ENCODE measurements around the gene SOWAHA.
"Not testable (repeated sequence)": the region's sequence is repeated elsewhere in the genome, so short reads cannot be mapped to it uniquely, and the experiment has no call there.

Gene SOWAHA

GRCh38 chr5:132828846-132829494 is 15.9 kb downstream of the SOWAHA start:
- no peak for DNase-seq

- peak; percentile 60 for DNase-seq
Observed at GRCh38 chr5:132829742-132830435, 16.8 kb downstream of the SOWAHA start.

- peak; percentile 38 for DNase-seq
Observed at GRCh38 chr5:132830436-132831094, 17.5 kb downstream of the SOWAHA start, which contains the start of gene SHROOM1. TSS of gene SHROOM1 (minus strand) at chr5:132830647. CDS start at chr5:132826140, 4,507 bp downstream.

GRCh38 chr5:132831095-132831860 is 18.2 kb downstream of the SOWAHA start:
- DNase-seq: no peak

- no peak for DNase-seq
Observed at GRCh38 chr5:132832612-132833011, 19.5 kb downstream of the SOWAHA start.

- no peak for DNase-seq
Observed at GRCh38 chr5:132834057-132834456, 21.0 kb downstream of the SOWAHA start.

GRCh38 chr5:132836852-132837251 is 23.8 kb downstream of the SOWAHA start:
- no peak for DNase-seq

GRCh38 chr5:132837868-132838267 is 24.8 kb downstream of the SOWAHA start:
- no peak for DNase-seq

- DNase-seq: no peak
Observed at GRCh38 chr5:132838516-132839282, 25.6 kb downstream of the SOWAHA start.

- no peak for DNase-seq
Observed at GRCh38 chr5:132839426-132840301, 26.6 kb downstream of the SOWAHA start.

- DNase-seq: no peak
Observed at GRCh38 chr5:132840313-132840712, 27.2 kb downstream of the SOWAHA start.

GRCh38 chr5:132840896-132841295 is 27.8 kb downstream of the SOWAHA start:
- DNase-seq: no peak

- DNase-seq: no peak
Observed at GRCh38 chr5:132841305-132841704, 28.2 kb downstream of the SOWAHA start.

- DNase-seq: no peak
Observed at GRCh38 chr5:132848270-132848669, 35.2 kb downstream of the SOWAHA start.

- no peak for DNase-seq
Observed at GRCh38 chr5:132849347-132849746, 36.2 kb downstream of the SOWAHA start.

GRCh38 chr5:132850066-132850465 is 37.0 kb downstream of the SOWAHA start:
- DNase-seq: no peak

- DNase-seq: no peak
Observed at GRCh38 chr5:132853323-132853722, 40.2 kb downstream of the SOWAHA start.

- DNase-seq: no peak
Observed at GRCh38 chr5:132853790-132854189, 40.7 kb downstream of the SOWAHA start.

- DNase-seq: no peak
Observed at GRCh38 chr5:132854301-132854700, 41.2 kb downstream of the SOWAHA start.

GRCh38 chr5:132854992-132855391 is 41.9 kb downstream of the SOWAHA start:
- not testable (repeated sequence) for DNase-seq

GRCh38 chr5:132856011-132856410 is 42.9 kb downstream of the SOWAHA start:
- no peak for DNase-seq

Data from NK-92 treated with Interleukin-12 subunit alpha and Interleukin-12 subunit beta, amount 100 ng/mL, for 24 hours (cell line).